GM19452 (cell line): ENCODE results near the gene CPEB3.
"Not testable (repeated sequence)": the region's sequence is repeated elsewhere in the genome, so short reads cannot be mapped to it uniquely, and the experiment has no call there.

Experiments
- ATAC-seq: cut with Tn5 transposase; IDR thresholded peaks from one replicate; pipeline ENCODE4 v1.9.1; 2021; ENCODE audit not compliant: unreplicated experiment

CPEB3 gene

DNA sequence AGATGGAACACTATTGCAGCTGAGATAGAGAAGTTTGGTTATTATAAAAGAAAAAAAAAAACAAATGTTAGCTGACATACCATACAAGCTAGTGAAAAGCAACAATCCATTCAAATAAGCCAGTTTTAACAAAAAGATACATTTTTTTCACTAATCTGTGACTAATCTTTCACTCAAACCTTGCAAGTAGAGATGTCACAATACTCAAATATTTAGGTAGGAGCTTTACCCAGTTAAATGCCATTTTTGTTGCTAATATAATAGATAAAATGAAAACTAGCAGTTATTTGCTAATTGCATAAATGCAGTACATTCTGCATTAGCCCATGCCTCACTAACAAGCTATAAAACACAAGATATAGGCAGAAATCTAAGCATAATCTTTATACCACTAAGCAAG, 243.7 kb downstream of the CPEB3 start:
- ATAC-seq, result no peak

DNA sequence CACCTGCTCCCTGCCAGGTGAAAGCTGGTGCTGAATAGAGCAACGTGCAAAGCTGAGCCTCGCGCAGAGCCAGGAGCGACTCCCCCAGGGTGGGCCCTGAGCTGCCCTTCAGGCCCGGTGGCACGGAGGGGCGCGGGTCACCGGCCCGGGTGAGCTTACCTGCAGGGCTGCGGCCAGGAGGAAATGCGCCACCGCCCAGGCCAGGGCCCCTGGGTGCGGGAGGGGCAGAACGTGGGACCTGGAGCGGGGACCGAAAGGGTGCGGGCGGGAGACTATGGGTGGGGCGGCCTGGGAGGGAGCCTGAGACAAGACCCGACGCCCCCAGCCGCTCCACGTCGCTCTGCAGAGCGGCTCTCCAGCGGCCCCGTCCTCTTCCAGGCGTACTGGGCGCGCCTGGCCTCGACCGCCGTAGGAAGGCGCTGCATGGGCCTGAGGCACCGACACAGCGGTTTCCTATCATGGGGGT, 245.2 kb downstream of the CPEB3 start:
- no peak for ATAC-seq

- no peak for ATAC-seq
Observed at GRCh38 chr10:92042541-92042940, 248.3 kb downstream of the CPEB3 start.

DNA sequence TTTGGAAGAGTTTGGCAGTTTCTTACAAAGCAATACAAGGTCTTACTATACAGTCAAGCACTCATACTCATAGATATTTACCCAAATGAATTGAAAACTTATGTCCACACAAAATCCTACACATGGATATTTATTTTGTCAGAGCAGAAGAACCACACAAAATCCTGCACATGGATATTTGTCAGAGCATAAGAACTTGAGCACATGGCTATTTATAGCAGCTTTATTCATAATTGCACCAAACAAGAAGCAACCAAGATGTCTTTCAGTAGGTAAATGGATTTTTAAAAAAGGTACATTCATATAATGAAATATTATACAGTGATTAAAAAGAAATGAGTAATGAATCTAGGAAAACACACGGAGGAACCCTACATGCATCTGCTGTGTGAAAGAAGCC, 251.9 kb downstream of the CPEB3 start:
- no peak for ATAC-seq

GRCh38 chr10:92033070-92033469, 257.8 kb downstream of the CPEB3 start:
- ATAC-seq, result not testable (repeated sequence)

DNA sequence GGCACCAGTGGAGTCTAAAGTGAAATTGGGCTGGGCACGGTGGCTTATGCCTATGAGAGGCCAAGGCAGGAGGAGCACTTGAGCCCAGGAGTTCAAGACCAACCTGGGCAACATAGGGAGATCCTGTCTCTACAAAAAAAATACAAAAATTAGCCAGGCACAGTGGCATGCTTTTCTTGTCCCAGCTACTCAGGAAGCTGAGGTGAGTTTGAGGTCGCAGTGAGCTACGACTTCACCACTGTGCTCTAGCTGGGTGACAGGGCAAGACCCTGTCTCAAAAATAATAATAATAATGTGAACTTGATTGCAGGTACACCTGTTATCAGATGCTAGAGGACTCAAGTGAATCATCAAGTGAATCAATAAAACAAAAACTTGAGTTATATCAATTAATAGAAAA, 259.3 kb downstream of the CPEB3 start:
- no peak for ATAC-seq

DNA sequence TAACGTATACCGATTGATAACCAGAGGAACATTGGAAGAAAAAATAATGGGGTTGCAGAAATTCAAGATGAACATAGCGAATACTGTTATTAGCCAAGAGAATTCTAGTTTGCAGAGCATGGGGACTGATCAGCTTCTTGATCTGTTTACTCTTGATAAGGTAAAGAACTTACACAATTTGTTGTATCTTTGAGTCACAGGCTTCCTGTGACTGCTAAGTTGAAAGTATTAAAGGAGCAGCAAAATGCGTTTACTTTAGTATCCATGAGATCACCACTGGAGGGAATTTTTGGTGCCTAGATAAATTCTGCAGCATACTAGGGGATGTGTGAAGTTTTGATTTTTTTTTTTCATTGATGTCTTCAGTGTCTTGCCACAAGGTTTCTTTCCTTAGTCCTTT, 263.7 kb downstream of the CPEB3 start:
- ATAC-seq, result no peak

- not testable (repeated sequence) for ATAC-seq
Observed at GRCh38 chr10:92025340-92025739, 265.5 kb downstream of the CPEB3 start.

- no peak for ATAC-seq
Observed at GRCh38 chr10:92024700-92025099, 266.2 kb downstream of the CPEB3 start.

DNA sequence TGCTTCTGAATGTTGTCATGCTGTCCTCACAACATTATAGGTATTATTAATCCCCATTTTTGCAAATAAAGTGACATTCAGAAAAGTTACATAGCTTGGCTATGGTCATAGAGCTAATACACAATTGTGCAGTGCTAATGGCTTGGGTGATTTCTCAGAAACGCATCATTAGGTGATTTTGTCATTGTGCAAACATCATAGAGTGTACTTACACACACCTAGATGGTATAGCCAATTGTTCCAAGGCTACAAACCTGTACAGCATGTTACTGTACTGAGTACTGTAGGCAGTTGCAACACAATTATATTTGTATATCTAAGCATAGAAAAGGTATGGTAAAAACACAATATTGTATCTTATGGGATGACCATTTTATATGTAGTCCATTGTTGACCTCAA, 276.3 kb downstream of the CPEB3 start:
- ATAC-seq, result no peak

DNA sequence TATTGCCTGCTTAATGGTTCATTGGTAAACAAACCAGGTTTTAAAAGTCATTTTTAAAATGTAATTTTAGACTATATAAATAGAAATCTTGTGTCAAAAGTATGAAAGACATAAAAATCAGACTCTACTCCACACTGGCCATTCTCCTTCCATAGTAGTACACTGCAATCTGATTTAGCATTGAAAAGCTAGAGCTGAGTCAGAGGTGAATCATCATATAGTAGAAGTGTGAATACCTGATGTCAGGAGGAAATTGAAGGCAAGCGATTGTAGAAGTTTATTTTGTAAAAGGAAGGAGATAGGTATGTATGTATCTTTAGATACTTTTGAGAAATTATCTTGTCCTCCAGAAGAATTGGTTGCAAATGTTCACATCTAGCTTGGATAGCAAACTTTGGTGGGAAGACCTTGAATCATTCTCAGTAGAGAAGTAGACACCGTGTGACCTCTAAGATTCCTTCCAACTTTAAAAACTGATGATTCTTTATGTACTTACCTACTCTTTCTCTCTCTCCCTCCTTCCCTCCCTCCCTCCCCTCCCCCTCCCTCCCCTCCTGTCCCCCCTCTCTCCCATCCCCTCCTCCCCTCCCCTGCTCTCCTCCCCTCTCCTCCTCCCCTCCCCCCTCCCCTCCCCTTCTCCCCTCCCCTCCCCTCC, 279.2 kb downstream of the CPEB3 start:
- no peak for ATAC-seq

GRCh38 chr10:92010047-92010735, 280.7 kb downstream of the CPEB3 start:
- no peak for ATAC-seq

DNA sequence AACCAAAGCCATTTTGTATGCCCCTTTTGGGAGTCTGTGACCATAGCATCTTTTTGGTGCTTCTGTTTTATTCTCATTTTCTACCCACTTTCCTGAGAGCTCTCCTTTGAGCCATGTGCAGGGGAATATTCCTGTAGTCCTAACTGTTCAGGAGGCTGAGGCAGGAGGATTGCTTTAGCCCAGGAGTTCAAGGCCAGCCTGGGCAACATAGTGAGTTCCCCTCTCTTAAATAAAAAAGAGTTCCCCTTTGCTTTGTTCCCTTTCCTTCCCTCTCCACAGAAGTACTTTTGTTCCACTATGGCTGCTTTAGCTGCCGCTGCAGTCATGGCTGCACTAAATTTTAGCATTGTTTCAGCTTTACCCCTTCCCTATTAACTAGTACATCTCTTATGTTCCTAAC, 281.4 kb downstream of the CPEB3 start:
- ATAC-seq, result no peak

- ATAC-seq, result no peak
Observed at GRCh38 chr10:92005978-92006377, 284.9 kb downstream of the CPEB3 start.

GRCh38 chr10:92003258-92003657, 287.6 kb downstream of the CPEB3 start:
- no peak for ATAC-seq

- no peak for ATAC-seq
Observed at GRCh38 chr10:92001995-92002394, 288.9 kb downstream of the CPEB3 start.

DNA sequence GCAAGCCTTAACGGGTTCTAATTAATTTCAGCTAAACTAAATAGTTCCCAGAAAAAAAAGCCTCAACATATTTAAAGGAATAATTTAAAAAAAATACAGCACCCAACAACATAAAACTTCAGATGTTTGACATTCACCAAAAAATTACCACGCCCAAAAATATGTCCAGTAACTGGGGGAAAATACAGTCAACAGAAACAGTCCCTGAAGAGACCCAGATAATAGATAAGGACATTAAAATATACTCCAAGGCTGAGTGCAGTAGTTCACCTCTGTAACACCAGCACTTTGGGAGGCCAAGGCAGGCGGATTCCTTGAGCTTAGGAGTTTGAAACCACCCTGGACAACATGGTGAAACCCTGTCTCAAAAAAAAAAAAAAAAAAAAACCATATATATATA, 289.3 kb downstream of the CPEB3 start:
- no peak for ATAC-seq
